Measurements from ENCODE around the gene GIMAP5.
A peak's percentile ranks its signal among the peaks of the same experiment; 100 is the strongest.

DNA sequence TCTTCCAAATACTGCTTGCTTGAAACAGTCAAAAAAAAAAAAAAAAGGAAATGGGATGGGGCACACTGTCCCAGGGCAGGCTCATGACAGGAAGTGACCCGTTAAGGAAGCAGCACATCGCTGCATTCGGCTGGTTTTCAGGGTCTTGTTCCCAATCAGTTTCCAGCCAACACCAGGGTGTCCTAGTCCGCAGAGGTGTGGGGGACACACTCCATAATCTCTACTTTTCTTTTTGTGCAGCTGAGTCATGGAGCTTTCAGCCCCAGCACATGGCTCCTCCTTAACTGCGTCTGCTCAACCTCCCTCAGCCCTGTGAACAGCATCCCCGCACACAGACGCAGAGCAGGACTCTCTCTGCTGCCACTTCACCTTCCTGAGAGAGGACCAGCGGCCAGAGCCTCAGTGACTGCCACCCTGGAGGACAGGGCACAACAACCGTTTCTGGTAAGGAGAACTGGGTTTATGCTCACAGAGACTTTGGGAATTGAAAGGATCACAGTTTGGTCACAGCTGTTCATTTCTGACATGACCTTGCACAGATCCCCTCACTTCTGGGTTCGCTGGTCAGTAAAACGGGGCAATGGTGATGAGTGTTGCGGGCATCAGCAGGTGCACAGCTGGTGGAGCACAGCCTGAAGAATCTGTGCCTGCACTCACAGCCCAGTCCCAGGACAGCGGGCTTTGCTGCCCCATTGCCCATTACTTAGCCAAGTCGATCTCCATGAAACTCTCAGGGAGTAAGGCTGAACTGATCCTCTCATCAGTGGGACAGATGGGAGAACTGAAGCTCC is at the start of gene GIMAP5:
- TF ChIP-seq POLR2AphosphoS5 (IDR thresholded peaks at IDR 0.05) (peak in 2 of 3 donors; percentile 27 to 37), POLR2A (IDR thresholded peaks at IDR 0.05) (peak; percentile 45), CTCF (IDR thresholded peaks at IDR 0.05) (no peak)
